ENCODE measurements around the gene BTBD9. TPM values are rescaled to one million over a fixed set of nuclear protein-coding genes. Genes with fewer than 3 reads are reported as not detected.

BTBD9 gene
- total and polyA plus RNA-seq, 2 donors (not counting 1 experiment from before 2014, with no cell fraction given), result 4.1 to 48.9 TPM

- WGBS (ENCODE audit: insufficient coverage), result no CpG with 5 or more reads among the region's 1 CpG
- H3K27ac Mint-ChIP-seq, result no peak overlapping the region
These were observed 48.3 kb downstream of the BTBD9 start for GRCh38 chr6:38591439-38591838.

GRCh38 chr6:38589367-38589720 is 50.4 kb downstream of the BTBD9 start:
- Mint-ChIP-seq H3K4me1 (no peaks in the 10 kb centered on the region), H3K4me3 (no peak overlapping the region), H3K27me3 (no peaks in the 10 kb centered on the region), H3K9me3 (ENCODE audit: insufficient read depth) (no peaks in the 10 kb centered on the region), H3K27ac (no peak overlapping the region)
- TF ChIP-seq CTCF (IDR thresholded peaks at IDR 0.05) (no peak), EZH2 (IDR thresholded peaks at IDR 0.05; ENCODE audit: borderline replicate concordance, insufficient read depth, low read depth, low read length, poor library complexity, severe bottlenecking) (no peak)
- peaks cover 12 to 36% of the 10 kb centered on the region in 2 experiments for H3K36me3 ChIP-seq (replicated peaks in 1 of 2; ENCODE audit: control extremely low read depth in 1 of 2, control insufficient read depth in 1 of 2, extremely low read depth in 1 of 2, insufficient read depth in 2 of 2, low read length in 1 of 2)
- intact Hi-C loops (cut with micrococcal nuclease), result no loop called here
- no peak overlapping the region for H3K4me3 ChIP-seq (ENCODE audit: control extremely low read depth in 1 of 5, extremely low read depth in 1 of 5, insufficient read depth in 1 of 5, low read depth in 2 of 5, low read length in 4 of 5)
- H3K27me3 ChIP-seq (replicated peaks in 1 of 4; ENCODE audit: control extremely low read depth in 1 of 4, control insufficient read depth in 3 of 4, insufficient read depth in 4 of 4, low read length in 3 of 4), result no peaks in the 10 kb centered on the region
- DNase-seq (no peak), ATAC-seq (ENCODE audit: low read depth) (no peak)
- no peak overlapping the region for H3K27ac ChIP-seq (ENCODE audit: low read length in 2 of 2)
- H2AFZ ChIP-seq (ENCODE audit: insufficient read depth, low read depth, low read length, poor library complexity, severe bottlenecking), result no peak overlapping the region
- no peak overlapping the region for H3K9ac ChIP-seq (ENCODE audit: low read length)
- ChIA-PET POLR2A (no interaction called here), CTCF (interaction anchor here (1.5 kb wide), 1 partner anchor 11 kb away, joined by 5 read pairs; no protein-coding TSS in a partner anchor)
- no peak overlapping the region for H3K4me2 ChIP-seq (replicated peaks; ENCODE audit: low read depth, low read length, poor library complexity, severe bottlenecking)
- H3K79me2 ChIP-seq (ENCODE audit: control insufficient read depth, insufficient read depth, low read length), result no peaks in the 10 kb centered on the region
- WGBS (ENCODE audit: insufficient coverage), result 86% methylated on average over 1 of the region's 1 CpG
- no peaks in the 10 kb centered on the region for H3K4me1 ChIP-seq (ENCODE audit: control insufficient read depth in 2 of 2, insufficient read depth in 2 of 2, low read length in 2 of 2)
- no peaks in the 10 kb centered on the region for H3K9me3 ChIP-seq (ENCODE audit: control extremely low read depth in 1 of 3, control insufficient read depth in 2 of 3, insufficient read depth in 1 of 3, low read length in 2 of 3)
- H4K20me1 ChIP-seq (ENCODE audit: control insufficient read depth, insufficient read depth, low read length, poor library complexity, severe bottlenecking), result no peaks in the 10 kb centered on the region

More at GRCh38 chr6:38591439-38591838, 48.3 kb downstream of the BTBD9 start:
- H3K4me3 Mint-ChIP-seq, result no peak overlapping the region
- no peak overlapping the region for H2AFZ ChIP-seq (ENCODE audit: insufficient read depth, low read depth, low read length, poor library complexity, severe bottlenecking)
- H3K4me1 ChIP-seq (ENCODE audit: control insufficient read depth in 2 of 2, insufficient read depth in 2 of 2, low read length in 2 of 2), result no peaks in the 10 kb centered on the region
- no peaks in the 10 kb centered on the region for H3K27me3 Mint-ChIP-seq
- H3K4me3 ChIP-seq (ENCODE audit: control extremely low read depth in 1 of 5, extremely low read depth in 1 of 5, insufficient read depth in 1 of 5, low read depth in 2 of 5, low read length in 4 of 5), result no peak overlapping the region
- H3K27me3 ChIP-seq (replicated peaks in 1 of 4; ENCODE audit: control extremely low read depth in 1 of 4, control insufficient read depth in 3 of 4, insufficient read depth in 4 of 4, low read length in 3 of 4), result no peaks in the 10 kb centered on the region
- no peaks in the 10 kb centered on the region for H4K20me1 ChIP-seq (ENCODE audit: control insufficient read depth, insufficient read depth, low read length, poor library complexity, severe bottlenecking)
- ChIA-PET CTCF (interaction anchor here (1.6 kb wide), 1 partner anchor 94 kb away, joined by 3 read pairs; no protein-coding TSS in a partner anchor), POLR2A (no interaction called here)
- H3K27ac ChIP-seq (ENCODE audit: low read length in 2 of 2), result no peak overlapping the region
- no peaks in the 10 kb centered on the region for H3K9me3 ChIP-seq (ENCODE audit: control extremely low read depth in 1 of 3, control insufficient read depth in 2 of 3, insufficient read depth in 1 of 3, low read length in 2 of 3)
- H3K9me3 Mint-ChIP-seq (ENCODE audit: insufficient read depth), result no peaks in the 10 kb centered on the region
- intact Hi-C loops (cut with micrococcal nuclease), result no loop called here
- H3K79me2 ChIP-seq (ENCODE audit: control insufficient read depth, insufficient read depth, low read length), result no peaks in the 10 kb centered on the region
- no peak overlapping the region for H3K9ac ChIP-seq (ENCODE audit: low read length)
- peaks cover 13 to 38% of the 10 kb centered on the region in 2 experiments for H3K36me3 ChIP-seq (replicated peaks in 1 of 2; ENCODE audit: control extremely low read depth in 1 of 2, control insufficient read depth in 1 of 2, extremely low read depth in 1 of 2, insufficient read depth in 2 of 2, low read length in 1 of 2)
- no peaks in the 10 kb centered on the region for H3K4me1 Mint-ChIP-seq
- TF ChIP-seq CTCF (IDR thresholded peaks at IDR 0.05), result no peak
- no peak for TF ChIP-seq EZH2 (IDR thresholded peaks at IDR 0.05; ENCODE audit: borderline replicate concordance, insufficient read depth, low read depth, low read length, poor library complexity, severe bottlenecking)
- no peak for ATAC-seq (ENCODE audit: low read depth)
- H3K4me2 ChIP-seq (replicated peaks; ENCODE audit: low read depth, low read length, poor library complexity, severe bottlenecking), result no peak overlapping the region
- no peak for DNase-seq

Data from B cell (primary cell).